ENCODE measurements around the gene AUTS2. TPM values are rescaled to one million over a fixed set of nuclear protein-coding genes. Genes with fewer than 3 reads are reported as not detected.
A peak's percentile ranks its signal among the peaks of the same experiment; 100 is the strongest.

AUTS2 gene
- total RNA-seq, 1 donor from 2014 or later: 125 TPM

DNA sequence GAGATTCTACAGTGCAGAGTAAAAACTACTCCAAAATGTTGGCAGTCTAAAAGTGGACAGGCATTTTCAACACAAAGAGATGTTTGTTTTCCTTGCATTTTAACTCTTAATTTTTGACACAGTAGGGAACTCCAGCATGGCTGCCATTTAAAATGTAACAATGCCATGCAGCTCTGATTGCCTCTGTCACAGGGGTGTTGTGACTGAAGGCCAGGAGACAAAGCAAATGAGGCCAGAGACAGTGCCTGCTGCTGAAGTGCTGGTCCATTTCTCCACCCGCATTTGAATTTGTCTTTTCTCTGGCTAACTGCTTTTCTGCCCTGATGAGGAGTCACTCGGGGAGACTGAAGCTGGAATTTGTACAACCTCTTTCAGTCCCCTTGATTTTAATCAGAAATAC lies 823.0 kb downstream of the AUTS2 start:
- Mint-ChIP-seq H3K36me3 (ENCODE audit: insufficient read depth) (no peaks in the 10 kb centered on the region), H3K27me3 (no peaks in the 10 kb centered on the region), H3K27ac (no peak overlapping the region), H3K9me3 (ENCODE audit: low read depth) (no peaks in the 10 kb centered on the region), H3K4me3 (ENCODE audit: low read depth) (no peak overlapping the region), H3K4me1 (ENCODE audit: low read depth) (no peaks in the 10 kb centered on the region)
- no peak for DNase-seq (ENCODE audit: low spot score, unreplicated experiment)
- TF ChIP-seq, protein P1, sequence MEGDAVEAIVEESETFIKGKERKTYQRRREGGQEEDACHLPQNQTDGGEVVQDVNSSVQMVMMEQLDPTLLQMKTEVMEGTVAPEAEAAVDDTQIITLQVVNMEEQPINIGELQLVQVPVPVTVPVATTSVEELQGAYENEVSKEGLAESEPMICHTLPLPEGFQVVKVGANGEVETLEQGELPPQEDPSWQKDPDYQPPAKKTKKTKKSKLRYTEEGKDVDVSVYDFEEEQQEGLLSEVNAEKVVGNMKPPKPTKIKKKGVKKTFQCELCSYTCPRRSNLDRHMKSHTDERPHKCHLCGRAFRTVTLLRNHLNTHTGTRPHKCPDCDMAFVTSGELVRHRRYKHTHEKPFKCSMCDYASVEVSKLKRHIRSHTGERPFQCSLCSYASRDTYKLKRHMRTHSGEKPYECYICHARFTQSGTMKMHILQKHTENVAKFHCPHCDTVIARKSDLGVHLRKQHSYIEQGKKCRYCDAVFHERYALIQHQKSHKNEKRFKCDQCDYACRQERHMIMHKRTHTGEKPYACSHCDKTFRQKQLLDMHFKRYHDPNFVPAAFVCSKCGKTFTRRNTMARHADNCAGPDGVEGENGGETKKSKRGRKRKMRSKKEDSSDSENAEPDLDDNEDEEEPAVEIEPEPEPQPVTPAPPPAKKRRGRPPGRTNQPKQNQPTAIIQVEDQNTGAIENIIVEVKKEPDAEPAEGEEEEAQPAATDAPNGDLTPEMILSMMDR (IDR thresholded peaks at IDR 0.05; ENCODE audit: unreplicated experiment): no peak

DNA sequence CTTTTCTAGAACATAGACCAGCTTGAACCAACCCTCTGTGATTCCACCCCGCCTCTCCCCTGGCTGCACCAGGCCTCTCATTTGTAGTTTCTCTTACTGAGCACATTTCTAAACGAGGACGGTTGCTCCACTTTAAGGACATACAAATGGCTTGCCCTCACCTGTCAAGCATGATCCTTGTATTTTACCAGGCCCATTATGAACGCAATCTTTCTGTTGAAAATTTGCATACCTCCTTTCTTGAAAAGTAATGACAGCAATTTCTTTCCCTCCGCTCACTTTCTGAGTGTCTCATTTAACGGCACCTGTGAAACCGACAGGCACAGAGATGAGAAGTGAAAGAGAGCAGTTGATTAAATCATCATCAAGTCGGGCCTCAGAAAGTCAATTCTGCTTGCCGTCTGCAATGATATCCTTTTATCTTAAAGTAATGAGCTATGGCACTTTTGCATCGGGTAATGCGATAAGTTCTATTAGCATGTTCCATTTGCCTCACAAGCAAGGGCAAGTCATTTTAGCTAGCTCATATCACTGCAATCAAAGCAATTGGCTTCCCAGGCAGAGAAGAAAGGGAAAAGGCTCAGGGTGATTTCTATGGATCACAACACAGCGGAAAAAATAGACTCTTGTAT lies 828.1 kb downstream of the AUTS2 start:
- no peak overlapping the region for H3K27ac Mint-ChIP-seq
- no peaks in the 10 kb centered on the region for H3K27me3 Mint-ChIP-seq
- TF ChIP-seq, protein P1 (IDR thresholded peaks at IDR 0.05; ENCODE audit: unreplicated experiment): no peak
- no peak for DNase-seq (ENCODE audit: low spot score, unreplicated experiment)
- H3K9me3 Mint-ChIP-seq (ENCODE audit: low read depth): peaks cover 3% of the 10 kb centered on the region
- no peaks in the 10 kb centered on the region for H3K4me1 Mint-ChIP-seq (ENCODE audit: low read depth)
- H3K36me3 Mint-ChIP-seq (ENCODE audit: insufficient read depth): peaks cover 2% of the 10 kb centered on the region
- H3K4me3 Mint-ChIP-seq (ENCODE audit: low read depth): no peak overlapping the region

DNA sequence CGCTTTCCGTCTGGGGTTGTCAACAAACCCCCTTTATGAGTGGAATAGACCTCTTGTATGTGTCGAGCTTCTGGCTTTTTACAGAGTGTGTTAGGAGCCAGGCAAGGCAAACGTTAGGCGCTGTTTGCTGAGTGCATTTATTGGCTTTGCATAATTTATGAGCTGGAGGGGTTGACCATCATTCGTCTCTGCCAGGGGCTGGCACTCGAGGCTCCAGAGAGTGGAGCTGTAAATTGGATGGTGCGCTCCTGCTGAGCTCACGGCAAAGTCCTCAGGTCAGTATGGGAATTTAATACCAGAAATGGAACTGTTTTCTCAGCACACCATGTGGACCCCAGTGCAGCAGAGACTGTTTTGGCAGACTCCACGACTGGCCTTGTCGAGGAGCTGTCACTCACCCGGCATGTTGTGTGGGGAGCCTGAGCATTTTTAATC lies 834.3 kb downstream of the AUTS2 start:
- Mint-ChIP-seq H3K4me1 (ENCODE audit: low read depth) (peaks cover 15% of the 10 kb centered on the region), H3K27me3 (no peaks in the 10 kb centered on the region), H3K4me3 (ENCODE audit: low read depth) (no peak overlapping the region), H3K9me3 (ENCODE audit: low read depth) (peaks cover 3% of the 10 kb centered on the region), H3K27ac (no peak overlapping the region), H3K36me3 (ENCODE audit: insufficient read depth) (peaks cover 2% of the 10 kb centered on the region)
- DNase-seq (ENCODE audit: low spot score, unreplicated experiment): no peak
- TF ChIP-seq, protein P1 (IDR thresholded peaks at IDR 0.05; ENCODE audit: unreplicated experiment): no peak

DNA sequence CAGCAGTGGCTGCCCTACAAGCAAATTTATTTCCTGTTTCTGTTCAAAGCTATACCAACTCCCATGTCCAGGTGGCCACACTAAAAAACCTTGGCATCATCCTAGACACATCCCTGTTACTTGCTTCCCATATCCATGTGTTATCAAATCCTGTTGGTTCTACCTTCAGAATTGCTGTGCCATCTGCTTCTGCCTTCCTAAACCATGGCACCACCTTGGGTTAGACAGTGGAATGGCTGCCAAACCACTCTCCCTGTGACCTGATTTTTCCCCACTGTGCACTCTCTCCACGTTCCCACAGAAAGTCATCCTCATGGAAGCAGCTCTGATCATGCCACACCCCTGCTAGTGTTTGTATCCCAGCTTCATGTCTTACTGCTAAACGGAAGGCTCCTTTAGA lies 836.1 kb downstream of the AUTS2 start:
- peaks cover 2% of the 10 kb centered on the region for H3K36me3 Mint-ChIP-seq (ENCODE audit: insufficient read depth)
- no peak for DNase-seq (ENCODE audit: low spot score, unreplicated experiment)
- H3K4me3 Mint-ChIP-seq (ENCODE audit: low read depth): no peak overlapping the region
- peaks cover 3% of the 10 kb centered on the region for H3K9me3 Mint-ChIP-seq (ENCODE audit: low read depth)
- no peaks in the 10 kb centered on the region for H3K27me3 Mint-ChIP-seq
- H3K4me1 Mint-ChIP-seq (ENCODE audit: low read depth): peaks cover 15% of the 10 kb centered on the region
- H3K27ac Mint-ChIP-seq: peak overlapping the region; percentile 6
- TF ChIP-seq, protein P1 (IDR thresholded peaks at IDR 0.05; ENCODE audit: unreplicated experiment): no peak

DNA sequence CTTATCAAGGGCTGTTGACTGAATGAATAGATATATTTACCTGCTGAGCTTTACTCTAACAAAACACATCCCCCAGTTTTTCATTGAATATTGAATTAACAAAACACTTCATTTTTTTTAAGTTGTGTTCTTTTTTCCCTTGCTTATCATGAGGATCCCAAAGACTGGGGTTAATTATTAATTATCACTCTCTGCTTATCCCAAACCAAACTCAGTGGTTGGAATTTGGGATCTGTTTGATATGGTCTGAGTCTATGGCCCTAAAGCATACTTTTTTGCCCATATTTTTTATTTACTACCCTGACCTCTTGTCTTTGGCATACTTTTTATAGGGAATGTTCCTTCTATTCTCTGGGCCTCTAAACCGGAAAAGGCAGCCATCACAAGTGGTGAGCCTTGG lies 836.5 kb downstream of the AUTS2 start:
- no peak for DNase-seq (ENCODE audit: low spot score, unreplicated experiment)
- no peaks in the 10 kb centered on the region for H3K27me3 Mint-ChIP-seq
- H3K36me3 Mint-ChIP-seq (ENCODE audit: insufficient read depth): peaks cover 2% of the 10 kb centered on the region
- H3K4me3 Mint-ChIP-seq (ENCODE audit: low read depth): no peak overlapping the region
- peak overlapping the region; percentile 63 for H3K27ac Mint-ChIP-seq
- H3K4me1 Mint-ChIP-seq (ENCODE audit: low read depth): peaks cover 15% of the 10 kb centered on the region
- peaks cover 3% of the 10 kb centered on the region for H3K9me3 Mint-ChIP-seq (ENCODE audit: low read depth)
- TF ChIP-seq, protein P1 (IDR thresholded peaks at IDR 0.05; ENCODE audit: unreplicated experiment): no peak
